WTC11 (cell line): ENCODE results near the gene SAT2. TPM values are rescaled to one million over a fixed set of nuclear protein-coding genes. Genes with fewer than 3 reads are reported as not detected.

Experiments used
- ATF1 ChIP-seq: sonication (generic); formaldehyde crosslinking; IDR thresholded peaks from 2 replicates; pipeline ENCODE4 v1.8.1; 2023; ENCODE audit warnings: mild to moderate bottlenecking, moderate library complexity, missing genetic modification reagents
- CBFB ChIP-seq: sonication (generic); formaldehyde crosslinking; IDR thresholded peaks from 2 replicates; pipeline ENCODE4 v1.8.1; 2022; ENCODE audit warnings: mild to moderate bottlenecking, low read depth, missing genetic modification reagents
- FOXJ3 ChIP-seq: sonication (generic); formaldehyde crosslinking; IDR thresholded peaks from 2 replicates; pipeline ENCODE4 v1.9.0; 2021; ENCODE audit warnings: missing genetic modification reagents, mild to moderate bottlenecking, borderline replicate concordance
- FOXK1 ChIP-seq: sonication (generic); formaldehyde crosslinking; IDR thresholded peaks from 2 replicates; pipeline ENCODE4 v1.8.0; 2022; ENCODE audit warnings: mild to moderate bottlenecking, moderate library complexity, missing genetic modification reagents
- FOXP1 ChIP-seq: sonication (generic); formaldehyde crosslinking; IDR thresholded peaks from 2 replicates; pipeline ENCODE4 v1.8.0; 2022; ENCODE audit warnings: missing genetic modification reagents, mild to moderate bottlenecking, moderate library complexity, borderline replicate concordance
- GRHL2 ChIP-seq: fragments of 250-450 bp; sonication (Bioruptor Pico); IDR thresholded peaks from 2 replicates; pipeline ENCODE4 v1.8.0; 2022; ENCODE audit warnings: mild to moderate bottlenecking, moderate library complexity; ENCODE audit not compliant: insufficient replicate concordance, severe bottlenecking
- JUN ChIP-seq: sonication (generic); formaldehyde crosslinking; IDR thresholded peaks from 2 replicates; pipeline ENCODE4 v1.8.0; 2023; ENCODE audit warnings: mild to moderate bottlenecking, missing genetic modification reagents
- NFE2L1 ChIP-seq: sonication (generic); formaldehyde crosslinking; IDR thresholded peaks from 2 replicates; pipeline ENCODE4 v1.8.1; 2023; ENCODE audit warnings: missing genetic modification reagents
- NFYB ChIP-seq: sonication (generic); formaldehyde crosslinking; conservative IDR thresholded peaks from 2 replicates; pipeline ENCODE4 v1.8.0; 2022; ENCODE audit warnings: low read depth, missing genetic modification reagents
- NR1H2 ChIP-seq: sonication (generic); formaldehyde crosslinking; IDR thresholded peaks from 2 replicates; pipeline ENCODE4 v1.9.0; 2021; ENCODE audit warnings: mild to moderate bottlenecking, moderate library complexity, missing genetic modification reagents
- SMAD4 ChIP-seq: sonication (generic); formaldehyde crosslinking; IDR thresholded peaks from 2 replicates; pipeline ENCODE4 v1.8.0; 2022; ENCODE audit warnings: mild to moderate bottlenecking, missing genetic modification reagents
- TP53 ChIP-seq: sonication (generic); formaldehyde crosslinking; IDR thresholded peaks from 2 replicates; pipeline ENCODE4 v1.8.1; 2023; ENCODE audit warnings: mild to moderate bottlenecking, missing genetic modification reagents
- ZNF396 ChIP-seq: fragments of 250-450 bp; sonication (Bioruptor Pico); IDR thresholded peaks from 2 replicates; pipeline ENCODE4 v1.8.0; 2021; ENCODE audit warnings: mild to moderate bottlenecking, moderate library complexity, borderline replicate concordance
- total RNA-seq: library from RNA; stranded (reverse); gene quantifications from 3 replicates; pipeline ENCODE4 v1.2.3, GENCODE V29; 2021
- TF ChIP-seq, protein P1 (sequence below): fragments of 250-450 bp; sonication (Bioruptor Pico); IDR thresholded peaks from 2 replicates; pipeline ENCODE4 v1.9.0; 2021; ENCODE audit warnings: mild to moderate bottlenecking
- TF ChIP-seq, protein P2 (sequence below): sonication (generic); formaldehyde crosslinking; IDR thresholded peaks from 2 replicates; pipeline ENCODE4 v1.8.1; 2022; ENCODE audit warnings: mild to moderate bottlenecking, missing genetic modification reagents, moderate library complexity, borderline replicate concordance
- TF ChIP-seq, protein P3 (sequence below): sonication (generic); formaldehyde crosslinking; IDR thresholded peaks from 2 replicates; pipeline ENCODE4 v1.8.1; 2023; ENCODE audit warnings: mild to moderate bottlenecking, missing genetic modification reagents
- TF ChIP-seq, protein P4 (sequence below): sonication (generic); formaldehyde crosslinking; IDR thresholded peaks from 2 replicates; pipeline ENCODE4 v1.8.1; 2022; ENCODE audit warnings: mild to moderate bottlenecking, moderate library complexity, missing genetic modification reagents
- TF ChIP-seq, protein P5 (sequence below): sonication (generic); formaldehyde crosslinking; IDR thresholded peaks from 2 replicates; pipeline ENCODE4 v1.8.0; 2022; ENCODE audit warnings: mild to moderate bottlenecking, missing genetic modification reagents
- TF ChIP-seq, protein P6 (sequence below): fragments of 250-450 bp; sonication (Bioruptor Pico); IDR thresholded peaks from 2 replicates; pipeline ENCODE4 v1.8.0; 2021; ENCODE audit warnings: mild to moderate bottlenecking
- TF ChIP-seq, protein P7 (sequence below): sonication (generic); formaldehyde crosslinking; IDR thresholded peaks from 2 replicates; pipeline ENCODE4 v1.8.1; 2022; ENCODE audit warnings: low read depth, missing genetic modification reagents, borderline replicate concordance
- TF ChIP-seq, protein P8 (sequence below): sonication (generic); formaldehyde crosslinking; IDR thresholded peaks from 2 replicates; pipeline ENCODE4 v1.8.1; 2023; ENCODE audit warnings: mild to moderate bottlenecking, missing genetic modification reagents
- TF ChIP-seq, protein P9 (sequence below): fragments of 250-450 bp; sonication (Bioruptor Pico); IDR thresholded peaks from 2 replicates; pipeline ENCODE4 v2.1.2; 2022; ENCODE audit warnings: mild to moderate bottlenecking, moderate library complexity
- TF ChIP-seq, protein P10 (sequence below): sonication (generic); formaldehyde crosslinking; IDR thresholded peaks from 2 replicates; pipeline ENCODE4 v1.8.1; 2023; ENCODE audit warnings: mild to moderate bottlenecking, missing genetic modification reagents, moderate library complexity
- TF ChIP-seq, protein P11 (sequence below): sonication (generic); formaldehyde crosslinking; IDR thresholded peaks from 2 replicates; pipeline ENCODE4 v1.8.0; 2022; ENCODE audit warnings: mild to moderate bottlenecking, missing genetic modification reagents

Gene SAT2
- total RNA-seq, 1 experiment from 2014 or later = 75.8 TPM

DNA sequence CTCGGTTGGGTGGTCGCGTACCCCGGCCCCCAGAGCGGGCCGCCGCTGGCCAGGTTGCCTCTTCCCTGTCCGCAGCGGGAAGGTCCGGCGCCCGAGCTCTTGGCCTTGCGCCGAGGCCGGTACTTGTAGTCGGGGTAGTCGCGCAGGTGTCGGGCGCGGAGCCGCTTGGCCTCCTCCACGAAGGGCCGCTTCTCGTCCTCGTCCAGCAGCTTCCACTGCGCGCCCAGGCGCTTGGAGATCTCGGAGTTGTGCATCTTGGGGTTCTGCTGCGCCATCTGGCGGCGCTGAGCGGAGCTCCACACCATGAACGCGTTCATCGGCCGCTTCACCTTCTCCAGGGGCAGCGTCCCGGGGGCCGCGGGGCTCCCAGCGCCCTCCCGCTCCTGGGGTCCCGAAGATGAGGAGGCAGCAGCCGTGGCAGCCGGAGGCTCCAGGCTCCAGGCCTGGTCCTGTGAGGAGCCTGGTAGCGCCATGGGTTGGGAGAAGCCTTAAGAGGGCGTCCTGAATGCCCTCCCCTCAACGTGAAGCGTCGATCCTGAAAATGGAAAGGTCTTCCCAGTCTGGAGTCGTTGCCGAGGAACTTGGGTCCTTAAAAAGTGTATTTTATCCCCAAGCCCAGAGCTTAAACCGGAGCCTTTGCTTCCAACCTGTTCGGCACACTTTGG lies 38.3 kb downstream of the SAT2 start (continued):
- TF ChIP-seq, protein P1, sequence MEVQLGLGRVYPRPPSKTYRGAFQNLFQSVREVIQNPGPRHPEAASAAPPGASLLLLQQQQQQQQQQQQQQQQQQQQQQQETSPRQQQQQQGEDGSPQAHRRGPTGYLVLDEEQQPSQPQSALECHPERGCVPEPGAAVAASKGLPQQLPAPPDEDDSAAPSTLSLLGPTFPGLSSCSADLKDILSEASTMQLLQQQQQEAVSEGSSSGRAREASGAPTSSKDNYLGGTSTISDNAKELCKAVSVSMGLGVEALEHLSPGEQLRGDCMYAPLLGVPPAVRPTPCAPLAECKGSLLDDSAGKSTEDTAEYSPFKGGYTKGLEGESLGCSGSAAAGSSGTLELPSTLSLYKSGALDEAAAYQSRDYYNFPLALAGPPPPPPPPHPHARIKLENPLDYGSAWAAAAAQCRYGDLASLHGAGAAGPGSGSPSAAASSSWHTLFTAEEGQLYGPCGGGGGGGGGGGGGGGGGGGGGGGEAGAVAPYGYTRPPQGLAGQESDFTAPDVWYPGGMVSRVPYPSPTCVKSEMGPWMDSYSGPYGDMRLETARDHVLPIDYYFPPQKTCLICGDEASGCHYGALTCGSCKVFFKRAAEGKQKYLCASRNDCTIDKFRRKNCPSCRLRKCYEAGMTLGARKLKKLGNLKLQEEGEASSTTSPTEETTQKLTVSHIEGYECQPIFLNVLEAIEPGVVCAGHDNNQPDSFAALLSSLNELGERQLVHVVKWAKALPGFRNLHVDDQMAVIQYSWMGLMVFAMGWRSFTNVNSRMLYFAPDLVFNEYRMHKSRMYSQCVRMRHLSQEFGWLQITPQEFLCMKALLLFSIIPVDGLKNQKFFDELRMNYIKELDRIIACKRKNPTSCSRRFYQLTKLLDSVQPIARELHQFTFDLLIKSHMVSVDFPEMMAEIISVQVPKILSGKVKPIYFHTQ (CRISPR knock-in tag) = no peak
- TF ChIP-seq TP53 (CRISPR knock-in tag) = 0 out of 2 replicates have a peak, but pooled peaks have one; percentile 38
- TF ChIP-seq, protein P2, sequence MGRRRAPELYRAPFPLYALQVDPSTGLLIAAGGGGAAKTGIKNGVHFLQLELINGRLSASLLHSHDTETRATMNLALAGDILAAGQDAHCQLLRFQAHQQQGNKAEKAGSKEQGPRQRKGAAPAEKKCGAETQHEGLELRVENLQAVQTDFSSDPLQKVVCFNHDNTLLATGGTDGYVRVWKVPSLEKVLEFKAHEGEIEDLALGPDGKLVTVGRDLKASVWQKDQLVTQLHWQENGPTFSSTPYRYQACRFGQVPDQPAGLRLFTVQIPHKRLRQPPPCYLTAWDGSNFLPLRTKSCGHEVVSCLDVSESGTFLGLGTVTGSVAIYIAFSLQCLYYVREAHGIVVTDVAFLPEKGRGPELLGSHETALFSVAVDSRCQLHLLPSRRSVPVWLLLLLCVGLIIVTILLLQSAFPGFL (CRISPR knock-in tag) = no peak
- TF ChIP-seq NFYB = no peak
- TF ChIP-seq FOXP1 (CRISPR knock-in tag) = no peak
- TF ChIP-seq, protein P3, sequence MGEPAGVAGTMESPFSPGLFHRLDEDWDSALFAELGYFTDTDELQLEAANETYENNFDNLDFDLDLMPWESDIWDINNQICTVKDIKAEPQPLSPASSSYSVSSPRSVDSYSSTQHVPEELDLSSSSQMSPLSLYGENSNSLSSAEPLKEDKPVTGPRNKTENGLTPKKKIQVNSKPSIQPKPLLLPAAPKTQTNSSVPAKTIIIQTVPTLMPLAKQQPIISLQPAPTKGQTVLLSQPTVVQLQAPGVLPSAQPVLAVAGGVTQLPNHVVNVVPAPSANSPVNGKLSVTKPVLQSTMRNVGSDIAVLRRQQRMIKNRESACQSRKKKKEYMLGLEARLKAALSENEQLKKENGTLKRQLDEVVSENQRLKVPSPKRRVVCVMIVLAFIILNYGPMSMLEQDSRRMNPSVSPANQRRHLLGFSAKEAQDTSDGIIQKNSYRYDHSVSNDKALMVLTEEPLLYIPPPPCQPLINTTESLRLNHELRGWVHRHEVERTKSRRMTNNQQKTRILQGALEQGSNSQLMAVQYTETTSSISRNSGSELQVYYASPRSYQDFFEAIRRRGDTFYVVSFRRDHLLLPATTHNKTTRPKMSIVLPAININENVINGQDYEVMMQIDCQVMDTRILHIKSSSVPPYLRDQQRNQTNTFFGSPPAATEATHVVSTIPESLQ (CRISPR knock-in tag) = no peak
- TF ChIP-seq, protein P4, sequence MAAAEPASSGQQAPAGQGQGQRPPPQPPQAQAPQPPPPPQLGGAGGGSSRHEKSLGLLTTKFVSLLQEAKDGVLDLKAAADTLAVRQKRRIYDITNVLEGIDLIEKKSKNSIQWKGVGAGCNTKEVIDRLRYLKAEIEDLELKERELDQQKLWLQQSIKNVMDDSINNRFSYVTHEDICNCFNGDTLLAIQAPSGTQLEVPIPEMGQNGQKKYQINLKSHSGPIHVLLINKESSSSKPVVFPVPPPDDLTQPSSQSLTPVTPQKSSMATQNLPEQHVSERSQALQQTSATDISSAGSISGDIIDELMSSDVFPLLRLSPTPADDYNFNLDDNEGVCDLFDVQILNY (CRISPR knock-in tag) = peak; percentile 64; the same call in 1 of the 2 replicates
- no peak for TF ChIP-seq CBFB (CRISPR knock-in tag)
- no peak for TF ChIP-seq FOXJ3 (CRISPR knock-in tag)
- no peak for TF ChIP-seq GRHL2 (CRISPR knock-in tag)
- TF ChIP-seq, protein P5, sequence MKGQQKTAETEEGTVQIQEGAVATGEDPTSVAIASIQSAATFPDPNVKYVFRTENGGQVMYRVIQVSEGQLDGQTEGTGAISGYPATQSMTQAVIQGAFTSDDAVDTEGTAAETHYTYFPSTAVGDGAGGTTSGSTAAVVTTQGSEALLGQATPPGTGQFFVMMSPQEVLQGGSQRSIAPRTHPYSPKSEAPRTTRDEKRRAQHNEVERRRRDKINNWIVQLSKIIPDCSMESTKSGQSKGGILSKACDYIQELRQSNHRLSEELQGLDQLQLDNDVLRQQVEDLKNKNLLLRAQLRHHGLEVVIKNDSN (CRISPR knock-in tag) = no peak
- no peak for TF ChIP-seq JUN
- no peak for TF ChIP-seq ATF1
- TF ChIP-seq ZNF396 = no peak
- TF ChIP-seq, protein P6, sequence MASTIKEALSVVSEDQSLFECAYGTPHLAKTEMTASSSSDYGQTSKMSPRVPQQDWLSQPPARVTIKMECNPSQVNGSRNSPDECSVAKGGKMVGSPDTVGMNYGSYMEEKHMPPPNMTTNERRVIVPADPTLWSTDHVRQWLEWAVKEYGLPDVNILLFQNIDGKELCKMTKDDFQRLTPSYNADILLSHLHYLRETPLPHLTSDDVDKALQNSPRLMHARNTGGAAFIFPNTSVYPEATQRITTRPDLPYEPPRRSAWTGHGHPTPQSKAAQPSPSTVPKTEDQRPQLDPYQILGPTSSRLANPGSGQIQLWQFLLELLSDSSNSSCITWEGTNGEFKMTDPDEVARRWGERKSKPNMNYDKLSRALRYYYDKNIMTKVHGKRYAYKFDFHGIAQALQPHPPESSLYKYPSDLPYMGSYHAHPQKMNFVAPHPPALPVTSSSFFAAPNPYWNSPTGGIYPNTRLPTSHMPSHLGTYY (CRISPR knock-in tag) = no peak
- no peak for TF ChIP-seq SMAD4 (CRISPR knock-in tag)
- no peak for TF ChIP-seq NFE2L1 (CRISPR knock-in tag)
- TF ChIP-seq, protein P7, sequence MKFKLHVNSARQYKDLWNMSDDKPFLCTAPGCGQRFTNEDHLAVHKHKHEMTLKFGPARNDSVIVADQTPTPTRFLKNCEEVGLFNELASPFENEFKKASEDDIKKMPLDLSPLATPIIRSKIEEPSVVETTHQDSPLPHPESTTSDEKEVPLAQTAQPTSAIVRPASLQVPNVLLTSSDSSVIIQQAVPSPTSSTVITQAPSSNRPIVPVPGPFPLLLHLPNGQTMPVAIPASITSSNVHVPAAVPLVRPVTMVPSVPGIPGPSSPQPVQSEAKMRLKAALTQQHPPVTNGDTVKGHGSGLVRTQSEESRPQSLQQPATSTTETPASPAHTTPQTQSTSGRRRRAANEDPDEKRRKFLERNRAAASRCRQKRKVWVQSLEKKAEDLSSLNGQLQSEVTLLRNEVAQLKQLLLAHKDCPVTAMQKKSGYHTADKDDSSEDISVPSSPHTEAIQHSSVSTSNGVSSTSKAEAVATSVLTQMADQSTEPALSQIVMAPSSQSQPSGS (CRISPR knock-in tag) = no peak
- TF ChIP-seq, protein P8, sequence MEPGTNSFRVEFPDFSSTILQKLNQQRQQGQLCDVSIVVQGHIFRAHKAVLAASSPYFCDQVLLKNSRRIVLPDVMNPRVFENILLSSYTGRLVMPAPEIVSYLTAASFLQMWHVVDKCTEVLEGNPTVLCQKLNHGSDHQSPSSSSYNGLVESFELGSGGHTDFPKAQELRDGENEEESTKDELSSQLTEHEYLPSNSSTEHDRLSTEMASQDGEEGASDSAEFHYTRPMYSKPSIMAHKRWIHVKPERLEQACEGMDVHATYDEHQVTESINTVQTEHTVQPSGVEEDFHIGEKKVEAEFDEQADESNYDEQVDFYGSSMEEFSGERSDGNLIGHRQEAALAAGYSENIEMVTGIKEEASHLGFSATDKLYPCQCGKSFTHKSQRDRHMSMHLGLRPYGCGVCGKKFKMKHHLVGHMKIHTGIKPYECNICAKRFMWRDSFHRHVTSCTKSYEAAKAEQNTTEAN (CRISPR knock-in tag) = no peak
- TF ChIP-seq, protein P9, sequence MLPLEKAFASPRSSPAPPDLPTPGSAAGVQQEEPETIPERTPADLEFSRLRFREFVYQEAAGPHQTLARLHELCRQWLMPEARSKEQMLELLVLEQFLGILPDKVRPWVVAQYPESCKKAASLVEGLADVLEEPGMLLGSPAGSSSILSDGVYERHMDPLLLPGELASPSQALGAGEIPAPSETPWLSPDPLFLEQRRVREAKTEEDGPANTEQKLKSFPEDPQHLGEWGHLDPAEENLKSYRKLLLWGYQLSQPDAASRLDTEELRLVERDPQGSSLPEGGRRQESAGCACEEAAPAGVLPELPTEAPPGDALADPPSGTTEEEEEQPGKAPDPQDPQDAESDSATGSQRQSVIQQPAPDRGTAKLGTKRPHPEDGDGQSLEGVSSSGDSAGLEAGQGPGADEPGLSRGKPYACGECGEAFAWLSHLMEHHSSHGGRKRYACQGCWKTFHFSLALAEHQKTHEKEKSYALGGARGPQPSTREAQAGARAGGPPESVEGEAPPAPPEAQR (CRISPR knock-in tag) = no peak
- TF ChIP-seq, protein P10, sequence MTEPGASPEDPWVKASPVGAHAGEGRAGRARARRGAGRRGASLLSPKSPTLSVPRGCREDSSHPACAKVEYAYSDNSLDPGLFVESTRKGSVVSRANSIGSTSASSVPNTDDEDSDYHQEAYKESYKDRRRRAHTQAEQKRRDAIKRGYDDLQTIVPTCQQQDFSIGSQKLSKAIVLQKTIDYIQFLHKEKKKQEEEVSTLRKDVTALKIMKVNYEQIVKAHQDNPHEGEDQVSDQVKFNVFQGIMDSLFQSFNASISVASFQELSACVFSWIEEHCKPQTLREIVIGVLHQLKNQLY (CRISPR knock-in tag) = no peak
- TF ChIP-seq, protein P11, sequence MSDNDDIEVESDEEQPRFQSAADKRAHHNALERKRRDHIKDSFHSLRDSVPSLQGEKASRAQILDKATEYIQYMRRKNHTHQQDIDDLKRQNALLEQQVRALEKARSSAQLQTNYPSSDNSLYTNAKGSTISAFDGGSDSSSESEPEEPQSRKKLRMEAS (CRISPR knock-in tag) = peak; percentile 39
- no peak for TF ChIP-seq NR1H2 (CRISPR knock-in tag)
- TF ChIP-seq FOXK1 = no peak
